ENCODE data around the gene ZNF709.
"Not testable (repeated sequence)": the region's sequence is repeated elsewhere in the genome, so short reads cannot be mapped to it uniquely, and the experiment has no call there.

ZNF709 gene
- total RNA-seq = 0.27 to 1.2 (median 0.57) reads per million in 4 donors

- DNase-seq = peak; percentile 72 to 85 (median 79)
Measured at GRCh38 chr19:12484371-12485051, at the start of gene ZNF709. Gene ZNF709 (minus strand): TSS chr19:12484816. CDS start chr19:12484657, 159 bp downstream.

DNA sequence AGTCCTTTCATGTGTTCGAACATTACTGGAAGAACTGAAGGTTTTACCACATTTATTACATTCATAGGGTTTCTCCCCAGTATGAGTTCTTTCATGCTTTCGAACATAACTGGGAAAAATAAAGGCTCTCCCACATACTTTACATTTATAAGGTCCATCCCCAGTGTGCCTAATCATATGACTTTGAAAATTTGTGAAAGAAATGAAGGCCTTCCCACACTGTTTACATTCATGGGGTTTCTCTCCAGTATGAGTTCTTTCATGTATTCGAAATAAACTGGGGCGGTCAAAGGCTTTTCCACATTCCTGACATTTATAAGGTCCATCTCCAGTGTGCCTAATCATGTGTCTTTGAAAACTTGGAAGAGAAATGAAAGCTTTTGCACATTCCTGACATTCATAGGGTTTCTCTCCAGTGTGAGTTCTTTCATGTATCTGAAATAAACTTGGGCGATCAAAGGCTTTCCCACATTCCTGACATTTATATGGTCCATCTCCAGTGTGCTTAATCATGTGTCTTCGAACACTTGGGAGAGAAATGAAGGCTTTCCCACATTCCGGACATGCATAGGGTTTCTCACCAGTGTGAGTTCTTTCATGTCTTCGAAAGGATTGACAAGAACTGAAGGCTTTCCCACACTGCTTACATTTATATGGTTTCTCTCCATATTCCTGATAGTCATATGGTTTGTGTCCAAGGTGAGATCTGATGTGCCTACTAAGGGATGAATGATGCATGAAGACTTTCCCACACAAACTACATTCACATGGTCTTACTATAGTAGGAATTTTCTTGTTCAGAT is 42.6 kb upstream of the ZNF709 start:
- DNase-seq = peak in 1 of 5 donors; percentile 27

GRCh38 chr19:12526542-12526941 is 41.9 kb upstream of the ZNF709 start:
- no peak for DNase-seq

DNA sequence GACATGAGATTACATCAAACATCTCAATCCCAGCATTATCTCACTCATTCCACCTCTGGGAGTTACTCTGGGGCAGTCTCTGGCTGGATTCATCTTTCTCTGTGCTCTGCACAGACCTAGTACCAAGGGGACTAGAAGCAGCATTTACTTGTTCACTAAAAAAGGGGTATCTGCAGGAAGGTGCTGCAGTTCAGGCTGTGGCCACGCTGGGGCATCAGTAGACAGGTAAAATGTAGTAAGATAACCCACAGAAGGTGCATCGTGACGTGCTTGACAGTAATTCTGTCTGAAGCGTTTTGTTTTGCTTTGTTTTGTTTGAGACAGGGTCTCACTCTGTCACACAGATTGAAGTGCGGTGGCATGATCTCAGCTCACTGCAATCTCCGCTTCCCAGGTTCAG is 37.4 kb upstream of the ZNF709 start:
- no peak for DNase-seq

GRCh38 chr19:12513531-12514061 is 29.0 kb upstream of the ZNF709 start:
- DNase-seq = no peak

DNA sequence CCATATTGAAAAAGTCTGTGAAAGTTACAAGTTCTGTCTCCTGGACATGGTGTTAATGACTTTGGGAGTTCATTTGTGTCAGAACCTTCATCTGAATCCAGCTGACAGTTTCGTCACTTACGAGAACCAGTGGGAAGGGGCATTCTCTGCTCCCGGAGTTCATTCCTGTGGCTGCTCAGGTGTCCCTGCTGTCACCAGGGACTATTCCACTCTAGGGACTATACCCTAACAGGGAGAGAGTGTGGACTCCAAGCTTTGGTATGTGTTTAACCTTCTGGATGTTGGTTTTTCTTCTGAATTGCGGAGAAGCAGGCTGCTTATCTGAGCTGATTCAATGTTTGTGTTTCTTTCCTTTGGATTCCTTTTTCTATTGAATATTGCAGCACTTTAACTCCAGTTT is 12.4 kb upstream of the ZNF709 start:
- no peak for DNase-seq

GRCh38 chr19:12496480-12496879 is 11.9 kb upstream of the ZNF709 start:
- DNase-seq = no peak

- DNase-seq = peak; percentile 76 to 90 (median 87)
Measured at GRCh38 chr19:12495002-12495802, 10.6 kb upstream of the ZNF709 start.

GRCh38 chr19:12494260-12494860 is 9.7 kb upstream of the ZNF709 start:
- DNase-seq = no peak

DNA sequence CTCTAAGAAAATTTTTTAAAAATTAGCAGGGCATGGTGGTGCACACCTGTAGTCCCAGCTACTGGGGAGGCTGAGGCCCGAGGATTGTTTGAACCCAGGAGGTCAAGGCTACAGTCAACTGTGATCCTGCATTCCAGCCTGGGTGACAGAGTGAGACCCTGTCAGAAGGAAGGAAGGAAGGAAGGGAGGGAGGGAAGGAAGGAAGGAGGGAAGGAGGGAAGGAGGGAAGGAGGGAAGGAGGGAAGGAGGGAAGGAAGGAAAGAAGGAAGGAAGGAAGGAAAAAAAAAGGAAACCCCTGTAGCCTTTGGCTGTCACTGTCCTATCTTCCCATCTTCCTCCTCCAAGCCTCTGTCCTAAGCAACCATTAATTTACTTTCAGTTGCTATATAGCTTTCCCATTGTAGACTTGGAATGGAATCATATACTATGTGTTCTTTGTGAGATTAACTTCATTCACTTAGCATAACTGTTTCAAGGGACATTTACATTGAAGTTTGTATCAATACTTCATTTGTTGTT is 1.7 kb upstream of the ZNF709 start:
- DNase-seq = not testable (repeated sequence)

DNA sequence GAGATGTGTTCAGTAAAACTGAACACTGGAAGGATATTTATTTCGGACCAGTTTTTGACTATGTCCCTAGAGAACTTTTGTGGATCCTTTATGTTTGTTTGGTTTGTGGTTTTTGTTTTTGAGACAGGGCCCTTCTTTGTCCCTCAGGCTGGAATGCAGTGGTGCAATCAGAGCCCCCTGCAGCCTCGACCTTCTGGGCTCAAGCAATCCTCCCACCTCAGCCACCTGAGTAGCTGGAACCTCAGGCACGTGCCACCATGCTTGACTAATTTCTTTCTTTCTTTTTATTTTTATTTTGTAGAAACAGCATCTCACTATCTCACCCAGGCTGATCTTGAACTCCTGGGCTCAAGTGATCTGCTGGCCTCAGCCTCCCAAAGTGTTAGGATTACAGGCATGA is 955 bp upstream of the ZNF709 start:
- DNase-seq = no peak

DNA sequence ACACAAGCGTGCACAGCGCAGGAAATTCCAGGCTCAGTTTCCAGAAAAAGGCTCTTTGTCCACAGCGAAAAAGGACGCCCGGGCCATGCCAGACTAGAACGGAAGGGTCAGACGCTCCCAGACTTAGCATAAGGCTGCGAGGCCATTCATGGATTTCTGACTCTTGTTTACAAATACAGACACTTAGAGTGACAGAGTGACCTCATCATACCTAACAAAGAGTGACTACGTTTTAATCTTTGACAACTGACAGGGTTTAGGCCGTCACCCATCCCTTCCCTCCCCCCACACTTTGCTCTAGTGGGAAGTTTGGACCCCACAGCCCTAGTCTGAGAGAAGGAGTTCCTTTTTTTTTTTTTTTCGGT is 418 bp upstream of the ZNF709 start:
- DNase-seq = no peak

DNA sequence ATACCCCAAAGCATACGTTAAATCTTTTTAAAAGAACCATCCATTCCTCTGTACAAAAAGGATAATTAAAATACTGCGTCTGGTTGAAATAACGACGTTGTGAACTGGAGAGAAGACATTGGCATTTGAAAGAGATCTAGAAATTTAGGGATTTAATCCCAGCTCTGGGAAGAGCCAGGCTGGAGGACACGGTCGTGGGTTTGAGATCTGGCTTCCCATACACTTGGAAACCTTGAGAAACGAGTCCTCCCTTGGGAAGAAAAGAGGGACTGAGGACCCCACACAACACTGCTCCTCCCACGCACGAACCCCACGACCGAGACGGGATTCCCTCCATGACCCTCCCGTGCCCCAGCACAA is 625 bp downstream of the ZNF709 start:
- DNase-seq = no peak

DNA sequence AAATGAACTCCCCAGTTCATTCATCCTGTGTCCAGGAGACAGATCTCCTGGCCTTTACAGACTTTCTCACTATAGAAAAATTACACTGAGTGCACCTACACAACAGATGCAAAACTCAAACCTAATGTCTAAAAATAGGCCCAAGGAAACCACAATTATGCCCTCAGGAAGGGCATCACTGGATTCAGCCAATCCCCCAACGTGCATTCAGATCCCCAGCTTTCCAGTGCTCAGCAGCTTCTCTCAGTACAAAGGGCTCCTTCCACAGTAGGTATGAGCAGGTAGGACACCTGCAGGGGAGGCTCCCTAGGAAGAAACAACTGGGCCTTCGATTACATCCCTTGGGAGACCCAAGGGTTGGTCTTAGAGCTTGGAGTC is 2.1 kb downstream of the ZNF709 start:
- no peak for DNase-seq

- no peak for DNase-seq
Measured at GRCh38 chr19:12481781-12482508, 2.7 kb downstream of the ZNF709 start.

GRCh38 chr19:12478234-12478941 is 6.2 kb downstream of the ZNF709 start:
- no peak for DNase-seq

- not testable (repeated sequence) for DNase-seq
Measured at GRCh38 chr19:12467651-12468050, 17.0 kb downstream of the ZNF709 start.

GRCh38 chr19:12465211-12465610 is 19.4 kb downstream of the ZNF709 start:
- no peak for DNase-seq

DNA sequence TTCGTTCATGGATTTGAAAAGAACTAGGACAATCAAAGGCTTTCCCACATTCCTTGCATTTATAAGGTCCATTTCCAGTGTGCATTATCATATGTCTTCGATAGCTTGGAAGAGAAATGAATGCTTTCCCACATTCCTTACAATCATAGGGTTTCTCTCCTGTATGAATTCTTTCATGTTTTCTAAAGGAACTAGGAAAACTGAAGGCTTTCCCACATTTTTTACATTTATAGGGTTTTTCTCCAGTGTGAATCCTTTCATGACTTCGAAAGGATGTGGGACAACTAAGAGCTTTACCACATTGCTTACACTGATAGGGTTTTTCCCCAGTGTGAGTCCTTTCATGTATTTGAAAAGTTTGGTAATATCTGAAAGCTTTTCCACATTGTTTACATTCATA is 19.8 kb downstream of the ZNF709 start:
- no peak for DNase-seq

GRCh38 chr19:12464139-12464538 is 20.5 kb downstream of the ZNF709 start:
- not testable (repeated sequence) for DNase-seq

DNA sequence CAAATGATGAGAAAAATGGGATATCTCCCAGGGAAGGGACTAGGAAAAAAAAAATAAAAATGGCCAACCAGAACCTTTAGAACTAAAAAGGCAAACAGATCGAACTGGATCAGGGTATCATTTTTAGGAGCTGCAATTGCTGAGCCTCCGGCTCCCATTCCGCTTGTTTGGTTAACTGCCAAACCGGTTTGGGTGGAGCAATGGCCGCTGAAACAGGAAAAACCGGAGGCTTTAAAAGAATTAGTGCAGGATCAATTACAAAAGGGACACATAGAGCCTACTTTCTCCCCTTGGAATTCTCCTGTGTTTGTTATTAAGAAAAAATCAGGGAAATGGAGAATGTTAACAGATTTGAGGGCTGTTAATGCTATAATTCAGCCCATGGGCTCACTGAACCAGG is 31.1 kb downstream of the ZNF709 start:
- DNase-seq = no peak
